C4-2B (cell line): Measurements from ENCODE around the gene TRIP6.

Experiments
- H3K27ac ChIP-seq: fragments of 450-650 bp; 2 replicates; pipeline ENCODE4 v1.5.1; 2017
- ZFX ChIP-seq: fragments of 450-650 bp; IDR thresholded peaks from 2 replicates; pipeline ENCODE4 v1.6.1; 2017
- TF ChIP-seq, protein P1 (sequence below): fragments of 450-650 bp; conservative IDR thresholded peaks from 2 replicates; pipeline ENCODE4 v1.5.1; 2017; ENCODE audit warnings: mild to moderate bottlenecking

The TRIP6 gene

DNA sequence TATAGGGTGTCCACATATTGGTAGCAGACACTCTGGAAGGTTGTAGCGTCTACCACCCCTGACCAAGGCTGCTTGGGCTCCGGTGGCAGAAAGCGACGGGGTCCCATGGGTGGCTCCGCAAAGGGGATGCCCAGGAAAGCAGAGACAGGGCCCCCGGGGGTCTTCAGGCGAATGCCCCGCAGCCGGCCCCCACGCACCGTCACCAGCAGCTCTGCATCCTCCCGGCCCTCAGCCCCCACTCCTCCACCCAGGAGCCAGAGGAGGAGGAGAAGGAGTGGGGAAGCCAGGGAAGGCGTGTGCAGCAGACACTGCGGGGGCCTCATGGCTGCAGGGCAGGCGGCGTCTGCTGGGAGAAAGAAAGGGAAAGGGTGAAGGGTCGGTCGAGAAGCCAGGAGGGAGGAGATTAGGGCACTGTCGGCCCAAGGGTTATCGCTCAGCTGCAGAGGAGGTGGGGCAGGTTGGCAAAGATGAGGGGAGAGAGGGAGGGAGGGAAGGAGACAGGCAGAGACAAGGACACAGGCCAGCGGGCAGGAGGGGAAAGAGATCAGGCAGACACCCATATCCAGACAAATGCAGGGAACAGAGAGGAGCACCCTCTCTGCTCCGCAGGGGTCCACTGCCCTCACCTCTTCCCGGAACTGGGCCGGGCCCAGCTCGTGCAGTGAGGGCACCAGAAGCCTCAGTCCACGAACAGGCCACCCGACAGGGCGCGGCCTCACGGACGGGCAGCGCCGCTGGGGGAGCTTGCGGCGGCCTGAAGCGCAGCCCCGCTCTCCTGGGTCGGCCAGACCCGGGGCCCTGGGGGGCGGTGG, 26.9 kb downstream of the TRIP6 start:
- H3K27ac ChIP-seq: no peak overlapping the region
- TF ChIP-seq ZFX: no peak
- TF ChIP-seq, protein P1, sequence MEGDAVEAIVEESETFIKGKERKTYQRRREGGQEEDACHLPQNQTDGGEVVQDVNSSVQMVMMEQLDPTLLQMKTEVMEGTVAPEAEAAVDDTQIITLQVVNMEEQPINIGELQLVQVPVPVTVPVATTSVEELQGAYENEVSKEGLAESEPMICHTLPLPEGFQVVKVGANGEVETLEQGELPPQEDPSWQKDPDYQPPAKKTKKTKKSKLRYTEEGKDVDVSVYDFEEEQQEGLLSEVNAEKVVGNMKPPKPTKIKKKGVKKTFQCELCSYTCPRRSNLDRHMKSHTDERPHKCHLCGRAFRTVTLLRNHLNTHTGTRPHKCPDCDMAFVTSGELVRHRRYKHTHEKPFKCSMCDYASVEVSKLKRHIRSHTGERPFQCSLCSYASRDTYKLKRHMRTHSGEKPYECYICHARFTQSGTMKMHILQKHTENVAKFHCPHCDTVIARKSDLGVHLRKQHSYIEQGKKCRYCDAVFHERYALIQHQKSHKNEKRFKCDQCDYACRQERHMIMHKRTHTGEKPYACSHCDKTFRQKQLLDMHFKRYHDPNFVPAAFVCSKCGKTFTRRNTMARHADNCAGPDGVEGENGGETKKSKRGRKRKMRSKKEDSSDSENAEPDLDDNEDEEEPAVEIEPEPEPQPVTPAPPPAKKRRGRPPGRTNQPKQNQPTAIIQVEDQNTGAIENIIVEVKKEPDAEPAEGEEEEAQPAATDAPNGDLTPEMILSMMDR: no peak

DNA sequence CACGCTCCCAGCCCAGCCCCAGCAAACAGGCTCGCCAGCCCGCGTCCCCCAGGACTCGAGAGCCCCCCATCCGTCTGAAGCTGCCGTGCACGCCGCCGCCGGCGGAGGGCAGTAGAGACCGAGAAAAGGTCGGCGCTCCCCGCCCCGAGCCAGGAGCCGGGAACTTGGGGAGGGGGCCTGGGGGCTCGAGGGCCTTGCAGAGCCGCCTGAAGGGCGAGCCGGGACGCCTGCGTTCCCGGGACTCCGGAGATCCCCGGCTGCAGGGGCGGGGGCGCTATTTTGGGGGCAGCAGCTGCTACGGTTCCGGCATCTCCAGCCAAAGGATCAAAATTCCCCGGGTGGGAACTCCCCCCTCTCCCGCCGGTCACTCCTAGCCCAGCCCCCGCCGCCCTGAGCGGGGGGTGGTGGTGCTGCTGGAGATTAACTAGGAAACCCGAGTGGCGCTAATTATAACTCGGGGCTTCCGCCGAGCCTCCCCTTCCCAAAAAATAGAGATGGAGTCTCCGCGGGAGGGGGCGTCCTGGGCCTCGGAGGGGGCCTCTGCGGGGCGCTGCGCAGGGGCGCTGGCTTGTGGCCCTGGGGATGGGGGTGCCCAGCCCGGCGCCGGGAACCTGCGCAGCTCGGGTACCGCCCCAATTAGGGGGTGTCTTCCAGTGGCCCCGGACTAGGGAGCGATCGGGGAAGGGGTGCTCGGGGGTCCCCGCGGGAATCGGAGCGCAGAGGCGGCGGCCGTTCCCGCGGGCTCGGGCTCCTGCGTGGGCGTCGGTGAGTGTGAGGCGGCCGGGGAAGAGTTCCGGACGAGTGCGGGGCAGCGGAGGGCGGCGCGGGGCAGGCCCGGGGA, 27.9 kb downstream of the TRIP6 start:
- TF ChIP-seq ZFX: no peak
- TF ChIP-seq, protein P1: peak; percentile 94
- no peak overlapping the region for H3K27ac ChIP-seq

DNA sequence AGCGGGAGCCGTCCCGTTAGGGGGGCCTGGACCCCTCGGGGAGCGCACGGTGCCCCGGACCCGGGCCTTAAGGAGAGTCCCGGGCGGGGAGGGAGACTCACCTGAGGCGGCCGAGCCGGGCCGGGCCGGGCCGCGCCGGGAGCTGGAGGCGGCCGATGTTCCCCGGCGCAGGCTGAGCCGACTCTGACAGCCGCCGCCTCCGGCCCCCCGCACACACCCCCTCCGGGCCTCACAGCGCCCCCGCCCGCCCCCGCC, 28.4 kb downstream of the TRIP6 start, which contains the start of gene ACHE:
Gene ACHE, minus strand, starts transcription at position 188 of the 255 bp plus-strand sequence. CDS start 1,656 bp downstream, outside the sequence.
- H3K27ac ChIP-seq: no peak within 1 kb of the TSS
- TF ChIP-seq, protein P1: no peak
- no peak for TF ChIP-seq ZFX

DNA sequence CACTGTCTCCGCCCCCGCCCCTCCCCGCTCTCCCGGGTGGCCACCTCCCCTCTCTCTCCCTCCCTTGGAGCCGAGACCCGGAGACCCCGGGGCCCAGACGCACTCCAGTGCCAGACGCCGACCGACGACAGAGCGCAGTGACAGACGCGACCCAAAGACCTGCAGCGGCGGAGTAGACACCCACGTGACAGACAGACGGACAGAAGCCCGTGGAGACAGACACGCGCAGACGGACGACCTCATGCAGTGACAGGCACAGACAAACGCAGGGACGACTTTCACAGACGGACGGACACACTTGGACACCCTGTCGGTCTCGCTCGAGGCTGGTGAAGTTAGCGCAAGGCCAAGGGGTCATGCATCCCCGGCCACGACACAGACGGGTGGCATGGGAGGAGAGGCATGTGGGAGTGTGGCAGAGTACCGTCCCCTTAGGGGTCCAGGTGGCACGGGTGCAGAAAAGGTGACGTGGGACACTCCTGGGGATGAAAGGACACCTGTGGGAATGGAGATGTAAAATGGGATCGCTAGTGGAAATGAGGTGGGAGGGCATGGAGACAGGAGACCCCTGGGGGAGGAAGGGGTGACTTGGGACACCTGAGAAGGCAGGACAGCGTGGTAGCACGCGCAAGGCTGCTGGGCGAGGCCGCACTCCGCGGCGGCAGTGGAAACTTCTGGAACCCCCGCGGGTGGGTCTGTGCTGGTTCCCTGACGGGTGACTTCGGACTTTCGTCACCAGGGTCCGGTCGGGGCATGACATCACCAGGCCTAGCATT, 29.0 kb downstream of the TRIP6 start:
- H3K27ac ChIP-seq: no peak overlapping the region
- TF ChIP-seq ZFX: no peak
- TF ChIP-seq, protein P1: no peak

DNA sequence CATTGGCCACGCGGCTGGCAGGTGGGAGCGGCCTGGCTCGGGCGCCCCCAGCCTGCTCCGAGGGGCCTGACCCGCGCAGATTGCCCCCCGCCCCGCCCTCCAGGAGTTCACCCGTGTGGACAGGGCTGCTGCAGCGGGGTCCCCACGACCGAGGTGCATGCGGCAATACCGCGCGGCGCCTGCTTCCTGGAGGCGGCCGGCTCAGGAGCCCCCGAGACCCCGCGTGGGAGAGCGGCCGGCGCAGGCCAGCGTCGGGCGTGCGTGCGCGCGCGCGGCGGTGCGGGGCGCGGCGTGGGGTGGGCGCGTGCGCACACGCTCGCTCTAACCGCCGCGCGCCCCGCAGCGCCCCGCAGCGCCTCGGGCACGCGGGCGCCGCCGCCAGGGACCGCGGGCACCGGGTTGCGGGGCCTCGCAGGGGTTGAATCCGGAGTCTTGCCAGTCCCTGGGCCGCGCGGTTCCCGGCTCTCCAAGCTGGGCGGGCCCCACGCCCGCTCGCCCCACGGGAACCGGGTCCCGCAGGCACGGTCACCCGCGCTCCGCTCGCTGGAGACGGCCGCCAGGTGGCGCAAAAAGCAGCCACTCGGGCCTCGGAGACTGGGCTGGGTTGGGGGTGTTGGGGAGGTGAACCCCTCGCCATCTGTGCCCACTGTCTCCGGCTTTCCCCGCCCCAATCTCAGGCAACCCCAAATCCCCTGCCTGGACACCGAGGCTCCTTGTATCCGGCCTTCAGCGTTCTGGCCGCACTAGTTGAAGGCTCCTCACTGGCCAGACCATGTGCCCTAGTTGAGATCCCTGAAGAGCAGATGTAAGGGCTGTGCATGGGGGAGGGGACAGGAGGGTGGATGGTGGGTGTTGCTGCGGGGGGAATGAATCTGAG, 29.8 kb downstream of the TRIP6 start:
- no peak overlapping the region for H3K27ac ChIP-seq
- TF ChIP-seq ZFX: no peak
- TF ChIP-seq, protein P1: peak; percentile 94

DNA sequence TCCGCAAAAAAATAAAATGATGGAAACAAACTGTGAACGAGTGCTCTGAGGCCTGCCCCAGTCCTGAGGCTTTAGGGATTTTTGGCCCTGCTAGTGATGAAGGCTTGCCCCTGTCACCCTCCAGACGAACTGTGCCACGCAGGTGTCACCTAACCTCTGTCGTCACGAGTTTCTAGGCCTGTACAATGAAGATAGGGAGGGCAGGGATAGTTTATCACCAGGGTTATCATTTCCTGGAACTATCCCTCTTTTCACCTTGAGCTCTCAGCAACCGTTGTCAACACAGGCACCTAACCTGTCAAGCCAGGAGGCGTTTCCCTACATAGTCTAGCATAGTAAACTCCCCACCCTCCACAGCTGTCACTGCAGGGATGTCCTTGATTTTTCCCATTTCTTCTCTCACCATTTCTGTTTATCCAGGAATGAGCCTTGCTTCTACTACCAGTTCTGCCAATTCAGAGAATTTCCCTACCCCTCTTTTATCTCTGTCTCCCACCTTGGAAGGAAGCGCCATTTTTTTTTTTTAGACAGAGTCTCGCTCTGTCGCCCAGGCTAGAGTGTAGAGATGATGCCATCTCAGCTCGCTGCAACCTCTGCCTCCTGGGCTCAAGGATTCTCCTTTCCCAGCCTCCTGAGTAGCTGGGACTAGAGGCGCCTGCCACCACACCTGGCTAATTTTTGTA, 30.7 kb downstream of the TRIP6 start:
- TF ChIP-seq, protein P1: no peak
- TF ChIP-seq ZFX: no peak
- H3K27ac ChIP-seq: no peak overlapping the region
